GM21367 (cell line): ENCODE measurements around the gene PRAME.
"Not testable (repeated sequence)": the region's sequence is repeated elsewhere in the genome, so short reads cannot be mapped to it uniquely, and the experiment has no call there.

ENCODE experiments used
- ATAC-seq: cut with Tn5 transposase; IDR thresholded peaks from one replicate; pipeline ENCODE4 v1.9.1; 2021; ENCODE audit not compliant: unreplicated experiment

PRAME gene

GRCh38 chr22:22552630-22553029, 6.4 kb downstream of the PRAME start:
- ATAC-seq, result no peak

GRCh38 chr22:22550789-22551434, 8.2 kb downstream of the PRAME start:
- no peak for ATAC-seq

GRCh38 chr22:22548910-22549309, 10.2 kb downstream of the PRAME start:
- ATAC-seq, result no peak

- no peak for ATAC-seq
Measured at GRCh38 chr22:22548317-22548716, 10.7 kb downstream of the PRAME start.

GRCh38 chr22:22547692-22548300, 11.3 kb downstream of the PRAME start:
- no peak for ATAC-seq

GRCh38 chr22:22547226-22547625, 11.8 kb downstream of the PRAME start:
- no peak for ATAC-seq

GRCh38 chr22:22546490-22546889, 12.6 kb downstream of the PRAME start:
- no peak for ATAC-seq

GRCh38 chr22:22545084-22545483, 14.0 kb downstream of the PRAME start:
- no peak for ATAC-seq

GRCh38 chr22:22538226-22538989, 20.7 kb downstream of the PRAME start:
- ATAC-seq, result no peak

GRCh38 chr22:22536916-22537315, 22.1 kb downstream of the PRAME start:
- no peak for ATAC-seq

- no peak for ATAC-seq
Measured at GRCh38 chr22:22536515-22536914, 22.6 kb downstream of the PRAME start.

- ATAC-seq, result no peak
Measured at GRCh38 chr22:22535662-22536061, 23.4 kb downstream of the PRAME start.

- ATAC-seq, result no peak
Measured at GRCh38 chr22:22534604-22535415, 24.3 kb downstream of the PRAME start.

- no peak for ATAC-seq
Measured at GRCh38 chr22:22533863-22534262, 25.2 kb downstream of the PRAME start.

GRCh38 chr22:22533417-22533816, 25.6 kb downstream of the PRAME start:
- no peak for ATAC-seq

GRCh38 chr22:22532547-22533071, 26.5 kb downstream of the PRAME start:
- not testable (repeated sequence) for ATAC-seq

GRCh38 chr22:22531770-22532546, 27.1 kb downstream of the PRAME start:
- no peak for ATAC-seq

- no peak for ATAC-seq
Measured at GRCh38 chr22:22528780-22529179, 30.3 kb downstream of the PRAME start.

- no peak for ATAC-seq
Measured at GRCh38 chr22:22527312-22527711, 31.8 kb downstream of the PRAME start.
